ENCODE results near the gene ZC3H12C. TPM values are rescaled to one million over a fixed set of nuclear protein-coding genes. Genes with fewer than 3 reads are reported as not detected.

The ZC3H12C gene
- total and polyA plus RNA-seq, 2 of the 13 experiments (the other 11 are each of a cell fraction or from before 2014, with no cell fraction given): 2.4 to 5.7 TPM

DNA sequence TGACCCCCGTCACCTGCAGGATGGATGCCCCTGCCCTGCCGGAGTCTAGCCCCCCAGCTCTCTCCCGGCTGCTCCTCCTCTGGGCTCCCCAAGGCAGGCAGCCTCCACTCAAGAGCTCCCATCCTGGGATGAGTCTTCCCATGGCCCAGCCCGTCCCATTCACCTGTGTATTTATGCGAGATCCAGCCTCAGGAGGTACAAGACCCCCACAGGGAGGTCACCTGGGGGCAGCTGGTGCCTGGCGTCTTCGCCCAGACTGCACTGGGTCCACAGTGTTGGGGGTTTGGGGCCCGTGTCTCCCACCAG is 43.0 kb upstream of the ZC3H12C start:
- Histone ChIP-seq H3K9ac (ENCODE audit: insufficient read depth, low read depth, low read length) (no peak overlapping the region), H2AFZ (ENCODE audit: low read length) (no peak overlapping the region), H3K27ac (ENCODE audit: extremely low read length, insufficient read depth, low read length) (no peak overlapping the region), H3K4me2 (ENCODE audit: low read depth, low read length) (no peak overlapping the region), H3K79me2 (ENCODE audit: insufficient read depth, low read length) (no peaks in the 10 kb centered on the region), H3K36me3 (replicated peaks in 1 of 2; ENCODE audit: control insufficient read depth in 1 of 2, insufficient read depth in 2 of 2, low read length in 2 of 2) (no peaks in the 10 kb centered on the region), H3K27me3 (ENCODE audit: control insufficient read depth in 1 of 2, insufficient read depth in 2 of 2, low read length in 2 of 2) (no peaks in the 10 kb centered on the region), H3K4me1 (ENCODE audit: insufficient read depth, low read length) (no peaks in the 10 kb centered on the region), H3K9me3 (ENCODE audit: low read length) (peaks cover 12% of the 10 kb centered on the region), H3K4me3 (replicated peaks in 1 of 3; ENCODE audit: insufficient read depth in 1 of 3, low read depth in 2 of 3, low read length in 3 of 3) (no peak overlapping the region), H4K20me1 (ENCODE audit: insufficient read depth, low read length) (no peaks in the 10 kb centered on the region)
- no peak for ATAC-seq
- CTCF ChIA-PET (ENCODE audit: low intra/inter-chr PET ratio, low total read pairs): no interaction called here
- POLR2A ChIA-PET: no interaction called here
- no TSS peak for BruUV-seq (replicated peaks)
- in situ Hi-C loops (cut with HindIII; ENCODE audit: extremely low pct_ligation_motif_present, low pct_unique_long_range_greater_than_20kb): no loop called here
- intact Hi-C loops (cut with micrococcal nuclease; ENCODE audit: unreplicated experiment): no loop called here
- no peak for DNase-seq (ENCODE audit: low spot score)
- TF ChIP-seq ZNF670 (CRISPR knock-in tag; IDR thresholded peaks at IDR 0.05; ENCODE audit: borderline replicate concordance) (no peak), ZNF737 (CRISPR knock-in tag; IDR thresholded peaks at IDR 0.05; ENCODE audit: borderline replicate concordance) (no peak), PCBP2 (optimal IDR thresholded peaks at IDR 0.05; ENCODE audit: low read depth, low read length, poor library complexity, severe bottlenecking) (no peak), MIER3 (CRISPR knock-in tag; IDR thresholded peaks at IDR 0.05; ENCODE audit: borderline replicate concordance) (no peak), ZBTB43 (CRISPR knock-in tag; conservative IDR thresholded peaks at IDR 0.05) (no peak), HNRNPLL (IDR thresholded peaks at IDR 0.05; ENCODE audit: low read depth, low read length, poor library complexity, severe bottlenecking) (no peak), TFDP2 (CRISPR knock-in tag; IDR thresholded peaks at IDR 0.05) (no peak), BHLHE40 (IDR thresholded peaks at IDR 0.05; ENCODE audit: low read length) (no peak)
- TF ChIP-seq, protein P1, sequence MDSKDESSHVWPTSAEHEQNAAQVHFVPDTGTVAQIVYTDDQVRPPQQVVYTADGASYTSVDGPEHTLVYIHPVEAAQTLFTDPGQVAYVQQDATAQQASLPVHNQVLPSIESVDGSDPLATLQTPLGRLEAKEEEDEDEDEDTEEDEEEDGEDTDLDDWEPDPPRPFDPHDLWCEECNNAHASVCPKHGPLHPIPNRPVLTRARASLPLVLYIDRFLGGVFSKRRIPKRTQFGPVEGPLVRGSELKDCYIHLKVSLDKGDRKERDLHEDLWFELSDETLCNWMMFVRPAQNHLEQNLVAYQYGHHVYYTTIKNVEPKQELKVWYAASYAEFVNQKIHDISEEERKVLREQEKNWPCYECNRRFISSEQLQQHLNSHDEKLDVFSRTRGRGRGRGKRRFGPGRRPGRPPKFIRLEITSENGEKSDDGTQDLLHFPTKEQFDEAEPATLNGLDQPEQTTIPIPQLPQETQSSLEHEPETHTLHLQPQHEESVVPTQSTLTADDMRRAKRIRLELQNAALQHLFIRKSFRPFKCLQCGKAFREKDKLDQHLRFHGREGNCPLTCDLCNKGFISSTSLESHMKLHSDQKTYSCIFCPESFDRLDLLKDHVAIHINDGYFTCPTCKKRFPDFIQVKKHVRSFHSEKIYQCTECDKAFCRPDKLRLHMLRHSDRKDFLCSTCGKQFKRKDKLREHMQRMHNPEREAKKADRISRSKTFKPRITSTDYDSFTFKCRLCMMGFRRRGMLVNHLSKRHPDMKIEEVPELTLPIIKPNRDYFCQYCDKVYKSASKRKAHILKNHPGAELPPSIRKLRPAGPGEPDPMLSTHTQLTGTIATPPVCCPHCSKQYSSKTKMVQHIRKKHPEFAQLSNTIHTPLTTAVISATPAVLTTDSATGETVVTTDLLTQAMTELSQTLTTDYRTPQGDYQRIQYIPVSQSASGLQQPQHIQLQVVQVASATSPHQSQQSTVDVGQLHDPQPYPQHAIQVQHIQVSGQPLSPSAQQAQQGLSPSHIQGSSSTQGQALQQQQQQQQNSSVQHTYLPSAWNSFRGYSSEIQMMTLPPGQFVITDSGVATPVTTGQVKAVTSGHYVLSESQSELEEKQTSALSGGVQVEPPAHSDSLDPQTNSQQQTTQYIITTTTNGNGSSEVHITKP (CRISPR knock-in tag; IDR thresholded peaks at IDR 0.05; ENCODE audit: low read depth): no peak
- 0% methylated on average over 1 of the region's 8 CpGs for WGBS (ENCODE audit: low lambda C conversion rate)
- no peak for FAIRE-seq
